ENCODE results near the gene UBASH3A. TPM values are rescaled to one million over a fixed set of nuclear protein-coding genes. Genes with fewer than 3 reads are reported as not detected.

Gene UBASH3A
- total and polyA plus RNA-seq, 2 donors (not counting 1 experiment from before 2014, with no cell fraction given): 0.12 to 0.33 TPM

GRCh38 chr21:42490720-42491119, 87.0 kb downstream of the UBASH3A start:
- Mint-ChIP-seq H3K27me3 (peaks cover 17% of the 10 kb centered on the region), H3K9me3 (ENCODE audit: insufficient read depth) (no peaks in the 10 kb centered on the region), H3K27ac (no peak overlapping the region), H3K4me3 (no peak overlapping the region), H3K4me1 (peaks cover 3% of the 10 kb centered on the region)
- ATAC-seq (ENCODE audit: low read depth): no peak
- H3K27me3 ChIP-seq (replicated peaks in 1 of 4; ENCODE audit: control extremely low read depth in 1 of 4, control insufficient read depth in 3 of 4, insufficient read depth in 4 of 4, low read length in 3 of 4): peaks cover 0 to 23% (median 0%) of the 10 kb centered on the region in 4 experiments
- CTCF ChIA-PET: interaction anchor here (1.4 kb wide), 1 partner anchor 46 kb away, joined by 5 read pairs; no protein-coding TSS in a partner anchor
- H3K9me3 ChIP-seq (ENCODE audit: control extremely low read depth in 1 of 3, control insufficient read depth in 2 of 3, insufficient read depth in 1 of 3, low read length in 2 of 3): peaks cover 0 to 9% (median 0%) of the 10 kb centered on the region in 3 donors
- H4K20me1 ChIP-seq (ENCODE audit: control insufficient read depth, insufficient read depth, low read length, poor library complexity, severe bottlenecking): no peaks in the 10 kb centered on the region
- no peak overlapping the region for H2AFZ ChIP-seq (ENCODE audit: insufficient read depth, low read depth, low read length, poor library complexity, severe bottlenecking)
- no peak overlapping the region for H3K4me2 ChIP-seq (replicated peaks; ENCODE audit: low read depth, low read length, poor library complexity, severe bottlenecking)
- no peak overlapping the region for H3K4me3 ChIP-seq (ENCODE audit: control extremely low read depth in 1 of 5, extremely low read depth in 1 of 5, insufficient read depth in 1 of 5, low read depth in 2 of 5, low read length in 4 of 5)
- POLR2A ChIA-PET: no interaction called here
- no peak overlapping the region for H3K27ac ChIP-seq (ENCODE audit: low read length in 2 of 2)
- H3K4me1 ChIP-seq (ENCODE audit: control insufficient read depth in 2 of 2, insufficient read depth in 2 of 2, low read length in 2 of 2): peaks cover 4% of the 10 kb centered on the region in 2 donors
- DNase-seq: no peak
- intact Hi-C loops (cut with micrococcal nuclease): no loop called here
- no peaks in the 10 kb centered on the region for H3K36me3 ChIP-seq (replicated peaks in 1 of 2; ENCODE audit: control extremely low read depth in 1 of 2, control insufficient read depth in 1 of 2, extremely low read depth in 1 of 2, insufficient read depth in 2 of 2, low read length in 1 of 2)
- no peaks in the 10 kb centered on the region for H3K79me2 ChIP-seq (ENCODE audit: control insufficient read depth, insufficient read depth, low read length)
- no peak overlapping the region for H3K9ac ChIP-seq (ENCODE audit: low read length)
- no peak for TF ChIP-seq EZH2 (IDR thresholded peaks at IDR 0.05; ENCODE audit: borderline replicate concordance, insufficient read depth, low read depth, low read length, poor library complexity, severe bottlenecking)

DNA sequence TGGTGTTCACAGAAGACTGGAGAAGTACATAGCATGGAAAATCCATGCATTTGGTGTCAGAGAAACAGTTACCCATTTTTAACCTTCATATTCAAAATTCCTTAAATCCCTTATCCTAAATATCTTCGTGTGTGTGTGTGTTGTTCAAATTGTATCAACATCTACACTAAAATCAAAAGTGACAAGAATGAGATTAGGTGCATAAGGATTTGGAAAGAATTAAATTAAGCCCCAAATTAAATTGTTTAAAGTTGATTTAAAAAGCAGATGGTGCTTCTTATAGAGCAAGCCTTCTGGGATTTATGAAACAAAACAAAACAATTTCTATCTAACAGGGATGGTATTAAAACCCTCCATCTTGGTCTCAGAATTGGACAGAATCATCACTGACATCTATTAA, 87.6 kb downstream of the UBASH3A start:
- ChIA-PET POLR2A (no interaction called here), CTCF (interaction anchor here (1.4 kb wide), 1 partner anchor 45 kb away, joined by 5 read pairs; no protein-coding TSS in a partner anchor)
- no peak for ATAC-seq (ENCODE audit: low read depth)
- Mint-ChIP-seq H3K9me3 (ENCODE audit: insufficient read depth) (no peaks in the 10 kb centered on the region), H3K27me3 (peaks cover 13% of the 10 kb centered on the region), H3K4me3 (no peak overlapping the region), H3K4me1 (peaks cover 9% of the 10 kb centered on the region), H3K27ac (no peak overlapping the region)
- H3K4me1 ChIP-seq (ENCODE audit: control insufficient read depth in 2 of 2, insufficient read depth in 2 of 2, low read length in 2 of 2): peaks cover 4 to 6% of the 10 kb centered on the region in 2 donors
- H3K27me3 ChIP-seq (replicated peaks in 1 of 4; ENCODE audit: control extremely low read depth in 1 of 4, control insufficient read depth in 3 of 4, insufficient read depth in 4 of 4, low read length in 3 of 4): peaks cover 0 to 20% (median 0%) of the 10 kb centered on the region in 4 experiments
- no peak overlapping the region for H3K27ac ChIP-seq (ENCODE audit: low read length in 2 of 2)
- no peaks in the 10 kb centered on the region for H4K20me1 ChIP-seq (ENCODE audit: control insufficient read depth, insufficient read depth, low read length, poor library complexity, severe bottlenecking)
- intact Hi-C loops (cut with micrococcal nuclease): no loop called here
- H3K4me2 ChIP-seq (replicated peaks; ENCODE audit: low read depth, low read length, poor library complexity, severe bottlenecking): no peak overlapping the region
- H3K79me2 ChIP-seq (ENCODE audit: control insufficient read depth, insufficient read depth, low read length): no peaks in the 10 kb centered on the region
- no peak for TF ChIP-seq CTCF (IDR thresholded peaks at IDR 0.05)
- TF ChIP-seq EZH2 (IDR thresholded peaks at IDR 0.05; ENCODE audit: borderline replicate concordance, insufficient read depth, low read depth, low read length, poor library complexity, severe bottlenecking): no peak
- no peaks in the 10 kb centered on the region for H3K36me3 ChIP-seq (replicated peaks in 1 of 2; ENCODE audit: control extremely low read depth in 1 of 2, control insufficient read depth in 1 of 2, extremely low read depth in 1 of 2, insufficient read depth in 2 of 2, low read length in 1 of 2)
- H3K9me3 ChIP-seq (ENCODE audit: control extremely low read depth in 1 of 3, control insufficient read depth in 2 of 3, insufficient read depth in 1 of 3, low read length in 2 of 3): peaks cover 0 to 7% (median 0%) of the 10 kb centered on the region in 3 donors
- WGBS (ENCODE audit: insufficient coverage): no CpG with 5 or more reads among the region's 1 CpG
- no peak overlapping the region for H3K9ac ChIP-seq (ENCODE audit: low read length)
- DNase-seq: no peak
- H2AFZ ChIP-seq (ENCODE audit: insufficient read depth, low read depth, low read length, poor library complexity, severe bottlenecking): no peak overlapping the region
- no peak overlapping the region for H3K4me3 ChIP-seq (ENCODE audit: control extremely low read depth in 1 of 5, extremely low read depth in 1 of 5, insufficient read depth in 1 of 5, low read depth in 2 of 5, low read length in 4 of 5)

All from B cell (primary cell).